Gastrocnemius medialis (tissue), 4 donors: Measurements from ENCODE around the gene PSME3IP1.

Experiments used
- POLR2A ChIP-seq, 2 donors: fragments of 450-650 bp; IDR thresholded peaks; one replicate each; pipeline ENCODE4 v1.6.1; 2017; ENCODE audit warnings: antibody characterized with exemption in 2 of 2, mild to moderate bottlenecking in 2 of 2, moderate library complexity in 2 of 2
- TF ChIP-seq, protein P1 (sequence below), 5 experiments: fragments of 450-650 bp in 3 of 5; fragments of 200-600 bp in 2 of 5; sonication (generic) in 2 of 5; IDR thresholded peaks in 4 of 5; conservative IDR thresholded peaks in 1 of 5; 1 replicate in 4 of 5; 2 replicates in 1 of 5; pipeline ENCODE4 v1.5.1; 2016 to 2019; ENCODE audit warnings: antibody characterized with exemption in 5 of 5, mild to moderate bottlenecking in 3 of 5, moderate library complexity in 3 of 5

DNA sequence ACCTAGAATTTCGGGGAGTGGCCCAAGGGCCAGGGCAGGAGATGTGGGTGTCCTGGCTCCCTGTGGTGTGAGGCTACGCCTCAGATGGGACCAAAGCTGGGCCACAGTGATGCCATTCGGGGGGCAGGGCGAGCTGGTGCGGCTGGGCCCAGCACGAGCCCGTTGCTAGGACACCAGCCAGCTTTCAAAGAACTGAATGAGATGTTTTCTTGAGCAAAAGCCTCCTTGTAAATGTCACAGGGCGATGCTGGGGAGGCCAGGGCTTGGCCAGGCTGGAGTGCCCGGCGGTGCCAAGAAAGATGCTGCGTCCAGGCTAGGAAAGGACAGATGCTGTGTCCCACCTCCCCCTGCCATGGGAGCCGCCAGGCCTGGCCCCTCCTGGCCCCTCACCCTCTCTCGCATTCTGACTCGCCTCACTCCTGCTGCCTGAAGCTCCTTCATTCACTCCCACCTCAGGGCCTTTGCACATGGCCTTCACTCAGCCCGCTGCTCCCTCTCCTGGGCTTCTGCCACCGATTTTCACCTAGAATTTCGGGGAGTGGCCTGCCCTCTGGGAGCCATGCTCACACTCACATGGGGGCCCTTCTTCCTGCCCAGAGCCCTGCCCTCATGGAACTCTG is 54.4 kb downstream of the PSME3IP1 start:
- no peak for TF ChIP-seq POLR2A (IDR thresholded peaks at IDR 0.05)
- TF ChIP-seq, protein P1, sequence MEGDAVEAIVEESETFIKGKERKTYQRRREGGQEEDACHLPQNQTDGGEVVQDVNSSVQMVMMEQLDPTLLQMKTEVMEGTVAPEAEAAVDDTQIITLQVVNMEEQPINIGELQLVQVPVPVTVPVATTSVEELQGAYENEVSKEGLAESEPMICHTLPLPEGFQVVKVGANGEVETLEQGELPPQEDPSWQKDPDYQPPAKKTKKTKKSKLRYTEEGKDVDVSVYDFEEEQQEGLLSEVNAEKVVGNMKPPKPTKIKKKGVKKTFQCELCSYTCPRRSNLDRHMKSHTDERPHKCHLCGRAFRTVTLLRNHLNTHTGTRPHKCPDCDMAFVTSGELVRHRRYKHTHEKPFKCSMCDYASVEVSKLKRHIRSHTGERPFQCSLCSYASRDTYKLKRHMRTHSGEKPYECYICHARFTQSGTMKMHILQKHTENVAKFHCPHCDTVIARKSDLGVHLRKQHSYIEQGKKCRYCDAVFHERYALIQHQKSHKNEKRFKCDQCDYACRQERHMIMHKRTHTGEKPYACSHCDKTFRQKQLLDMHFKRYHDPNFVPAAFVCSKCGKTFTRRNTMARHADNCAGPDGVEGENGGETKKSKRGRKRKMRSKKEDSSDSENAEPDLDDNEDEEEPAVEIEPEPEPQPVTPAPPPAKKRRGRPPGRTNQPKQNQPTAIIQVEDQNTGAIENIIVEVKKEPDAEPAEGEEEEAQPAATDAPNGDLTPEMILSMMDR (IDR thresholded peaks at IDR 0.05 in 4 of 5, conservative IDR thresholded peaks at IDR 0.05 in 1 of 5): no peak
